Uterus (tissue), 2 donors: ENCODE measurements around the gene NOS1AP.

Experiments
- CTCF ChIP-seq, 4 experiments: fragments of 200-600 bp in 2 of 4; fragments of 450-650 bp in 2 of 4; sonication (generic) in 2 of 4; IDR thresholded peaks; one replicate each; pipeline ENCODE4 v1.5.1; 2016 to 2019; ENCODE audit warnings: antibody characterized with exemption in 4 of 4, mild to moderate bottlenecking in 2 of 4, moderate library complexity in 1 of 4
- POLR2A ChIP-seq, 2 donors: fragments of 450-650 bp; IDR thresholded peaks; one replicate each; pipeline ENCODE4 v1.6.1; 2016; ENCODE audit warnings: antibody characterized with exemption in 2 of 2, mild to moderate bottlenecking in 1 of 2, moderate library complexity in 1 of 2

GRCh38 chr1:162224267-162224666 lies 154.8 kb downstream of the NOS1AP start:
- TF ChIP-seq CTCF (IDR thresholded peaks at IDR 0.05) = no peak
- no peak for TF ChIP-seq POLR2A (IDR thresholded peaks at IDR 0.05)
